HG03097 (cell line): ENCODE data around the gene TACR1.
"Not testable (repeated sequence)": the region's sequence is repeated elsewhere in the genome, so short reads cannot be mapped to it uniquely, and the experiment has no call there.

Experiments
- ATAC-seq: cut with Tn5 transposase; IDR thresholded peaks from one replicate; pipeline ENCODE4 v1.9.1; 2021; ENCODE audit not compliant: unreplicated experiment, low FRiP score

Gene TACR1

GRCh38 chr2:75199428-75200011 is at the start of gene TACR1:
TACR1 (minus strand) TSS chr2:75199520; CDS start chr2:75198934, 586 bp downstream.
- ATAC-seq, result peak; percentile 69

DNA sequence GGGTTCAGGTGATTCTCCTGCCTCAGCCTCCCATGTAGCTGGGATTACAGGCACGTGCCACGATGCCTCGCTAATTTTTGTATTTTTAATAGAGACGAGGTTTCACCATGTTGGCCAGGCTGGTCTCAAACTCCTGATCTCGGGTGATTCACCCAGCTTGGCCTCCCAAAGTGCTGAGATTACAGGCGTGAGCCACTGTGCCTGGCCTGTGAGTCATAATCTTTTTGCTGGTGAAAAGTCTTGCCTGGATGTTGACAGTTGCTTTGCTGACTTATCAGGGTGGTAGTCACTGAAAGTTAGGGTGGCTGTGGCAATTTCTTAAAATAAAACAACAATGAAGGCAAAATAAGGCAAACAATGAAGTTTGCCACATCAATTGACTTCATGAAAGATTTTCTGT is 49.3 kb upstream of the TACR1 start:
- not testable (repeated sequence) for ATAC-seq

GRCh38 chr2:75246441-75247167 is 47.3 kb upstream of the TACR1 start:
- ATAC-seq, result no peak

DNA sequence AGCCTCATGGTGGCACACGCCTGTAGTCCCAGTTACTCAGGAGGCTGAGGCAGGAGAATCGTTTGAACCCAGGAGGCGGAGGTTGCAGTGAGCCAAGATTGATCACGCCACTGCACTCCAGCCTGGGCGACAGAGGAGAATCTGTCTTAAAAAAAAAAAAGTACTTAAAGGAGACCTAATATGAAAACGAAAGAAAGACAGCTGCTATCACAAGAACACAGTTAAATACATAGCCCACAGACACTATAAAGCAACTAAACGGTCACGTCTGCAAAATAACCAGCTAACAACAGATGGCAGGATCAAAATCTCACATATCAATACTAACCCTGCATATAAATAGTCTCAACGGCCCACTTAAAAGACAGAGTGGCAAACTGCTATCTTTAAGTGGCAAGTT is 43.9 kb upstream of the TACR1 start:
- ATAC-seq, result no peak

- ATAC-seq, result no peak
Observed at GRCh38 chr2:75241696-75242095, 42.4 kb upstream of the TACR1 start.

- ATAC-seq, result no peak
Observed at GRCh38 chr2:75238670-75239330, 39.5 kb upstream of the TACR1 start.

DNA sequence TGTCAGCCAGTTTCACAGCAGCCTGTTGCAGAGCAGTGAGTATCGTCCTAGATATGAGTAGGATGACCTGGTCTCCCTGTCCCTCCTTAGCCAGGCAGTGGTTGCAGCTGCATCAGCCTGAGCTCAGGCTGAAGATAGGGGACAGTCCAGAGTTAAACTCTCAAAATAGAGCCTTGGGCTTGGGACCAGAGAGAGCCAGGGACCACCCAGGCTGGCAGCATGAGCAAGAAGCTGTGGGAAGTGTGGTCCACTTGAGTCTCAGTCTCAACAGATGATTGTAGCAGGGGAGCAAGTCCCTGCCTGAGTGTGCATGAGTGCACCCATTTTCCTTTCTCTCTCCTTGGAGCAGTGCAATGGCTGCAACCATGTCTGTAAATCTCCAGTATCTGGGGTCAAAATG is 38.0 kb upstream of the TACR1 start:
- no peak for ATAC-seq

GRCh38 chr2:75233965-75234364 is 34.6 kb upstream of the TACR1 start:
- no peak for ATAC-seq

- no peak for ATAC-seq
Observed at GRCh38 chr2:75226617-75227016, 27.3 kb upstream of the TACR1 start.

DNA sequence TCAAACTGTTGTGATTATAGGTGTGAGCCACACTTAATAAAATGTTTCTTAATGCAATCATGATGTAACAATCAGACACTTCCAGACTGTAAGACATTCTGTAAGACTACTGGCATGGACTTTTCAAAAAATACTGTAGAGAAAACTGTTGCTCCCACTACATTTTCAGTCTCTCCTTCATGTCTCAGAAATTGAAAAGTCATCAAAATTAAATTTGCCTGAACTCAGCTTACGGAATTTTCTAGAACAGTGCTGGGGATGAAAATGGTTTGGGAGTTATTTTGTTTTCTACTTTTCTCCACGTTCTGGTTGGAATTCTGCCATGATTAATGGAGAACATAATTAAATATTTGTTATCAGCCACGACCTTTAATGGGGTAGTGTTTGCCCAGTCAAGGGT is 26.8 kb upstream of the TACR1 start:
- ATAC-seq, result no peak

DNA sequence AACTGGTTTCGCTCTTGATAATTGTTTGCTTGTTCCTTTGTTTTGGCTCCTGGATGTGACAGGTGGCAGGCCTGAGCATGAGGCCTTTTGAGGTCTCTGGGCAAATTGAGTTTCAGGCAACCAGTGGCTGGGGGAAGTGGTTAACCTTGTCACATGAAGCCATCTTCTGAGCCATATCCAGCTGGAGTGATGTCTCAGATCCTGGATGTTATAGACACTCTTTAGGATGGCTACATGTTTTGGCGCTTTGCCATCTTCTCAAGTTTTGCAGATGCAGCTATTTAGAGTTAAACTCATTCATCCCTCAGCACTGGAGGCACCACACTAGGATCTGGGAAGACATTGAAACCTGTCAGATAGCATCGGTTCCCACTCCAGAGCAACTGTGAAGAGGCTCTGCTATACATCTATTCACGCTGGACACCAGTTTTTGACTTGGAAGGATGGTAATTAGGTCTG is 25.3 kb upstream of the TACR1 start:
- no peak for ATAC-seq

- no peak for ATAC-seq
Observed at GRCh38 chr2:75222527-75222926, 23.2 kb upstream of the TACR1 start.

DNA sequence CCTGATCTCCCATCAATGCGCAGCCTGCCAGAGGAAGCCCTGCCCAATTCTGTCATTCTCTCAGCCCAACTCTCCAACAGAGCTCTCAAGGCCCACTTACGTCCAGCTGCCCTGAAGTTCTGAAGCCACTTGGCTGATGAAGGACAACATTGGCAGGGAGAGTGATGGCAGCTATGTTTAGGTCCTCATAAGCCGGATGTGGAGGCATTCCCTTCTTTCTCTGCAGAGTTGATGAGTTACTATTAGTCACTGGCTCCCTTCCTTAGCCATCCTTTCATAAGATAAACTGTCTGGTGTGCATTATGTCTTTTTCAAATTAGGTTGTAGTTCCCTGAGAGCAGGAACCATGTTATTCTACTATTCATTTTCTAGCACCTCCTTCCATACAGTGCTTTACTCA is 22.5 kb upstream of the TACR1 start:
- no peak for ATAC-seq

DNA sequence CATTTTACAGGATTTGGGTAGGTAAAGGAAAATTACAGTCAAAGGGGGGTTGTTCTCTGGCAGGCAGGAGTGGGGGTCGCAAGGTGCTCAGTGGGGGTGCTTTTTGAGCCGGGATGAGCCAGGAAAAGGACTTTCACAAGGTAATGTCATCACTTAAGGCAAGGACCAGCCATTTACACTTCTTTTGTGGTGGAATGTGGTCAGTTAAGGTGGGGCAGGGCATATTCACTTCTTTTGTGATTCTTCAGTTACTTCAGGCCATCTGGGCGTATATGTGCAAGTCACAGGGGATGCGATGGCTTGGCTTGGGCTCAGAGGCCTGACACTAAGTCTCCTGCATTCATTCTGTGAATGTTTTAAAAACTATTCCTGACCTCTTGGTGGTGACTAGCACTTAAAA is 19.9 kb upstream of the TACR1 start:
- not testable (repeated sequence) for ATAC-seq

DNA sequence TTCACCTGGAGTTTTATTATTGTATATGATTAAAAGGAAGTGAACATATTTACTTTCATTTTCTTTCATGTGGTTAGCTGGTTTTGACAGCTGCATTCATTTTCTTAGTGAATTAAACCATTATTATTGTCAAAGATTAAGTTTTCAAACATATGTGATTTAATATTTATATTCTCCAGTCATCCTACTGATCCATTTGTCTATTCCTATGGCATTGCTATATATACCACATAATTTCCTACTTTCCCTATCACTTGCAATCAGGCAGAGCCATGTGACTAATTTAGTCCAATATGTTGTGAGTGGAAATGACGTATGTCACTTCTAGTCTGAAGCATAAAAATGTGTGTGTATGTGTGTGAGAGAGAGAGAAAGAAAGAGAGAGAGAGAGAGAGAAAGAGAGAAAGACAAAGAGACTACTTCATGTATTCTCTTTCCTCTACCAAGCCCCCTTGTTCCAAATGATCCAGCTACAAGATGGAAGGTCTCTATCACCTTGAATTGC is 12.0 kb upstream of the TACR1 start:
- no peak for ATAC-seq

DNA sequence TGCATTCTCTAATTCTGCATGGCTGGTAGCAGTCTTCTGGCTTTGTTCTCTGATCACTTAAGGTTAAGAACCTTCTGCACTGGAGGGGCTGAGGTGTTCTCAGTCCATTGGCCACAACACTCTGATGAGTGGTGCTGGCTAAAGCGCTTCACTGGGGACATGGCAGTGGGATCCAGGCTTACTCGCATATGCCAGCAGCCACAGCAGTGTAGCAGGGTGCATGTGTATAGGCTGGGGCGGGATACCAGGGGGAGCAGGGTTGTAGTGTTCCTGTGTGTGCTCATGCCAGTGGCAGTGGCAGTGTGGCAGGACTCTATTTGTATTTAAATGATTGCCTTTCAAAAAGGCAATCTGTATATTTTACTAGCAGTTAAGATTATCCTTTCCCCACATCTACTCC is 11.1 kb upstream of the TACR1 start:
- ATAC-seq, result no peak

GRCh38 chr2:75208738-75209137 is 9.4 kb upstream of the TACR1 start:
- no peak for ATAC-seq

DNA sequence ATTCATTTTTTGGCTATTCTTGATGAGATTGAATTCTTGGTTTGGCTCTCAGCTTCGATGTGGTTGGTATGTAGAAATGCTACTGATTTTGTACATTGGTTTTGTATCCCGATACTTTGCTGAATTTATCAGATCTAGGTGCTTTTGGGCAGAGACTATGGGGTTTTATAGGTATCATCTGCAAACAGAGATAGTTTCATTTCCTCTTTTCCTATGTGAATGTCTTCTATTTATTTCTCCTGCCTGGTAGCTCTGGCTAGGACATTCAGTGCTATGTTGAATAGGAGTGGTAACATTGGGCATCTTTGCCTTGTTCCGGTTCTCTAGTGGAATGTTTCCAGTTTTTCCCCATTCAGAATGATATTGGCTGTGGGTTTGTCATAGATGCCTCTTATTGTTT is 5.5 kb upstream of the TACR1 start:
- ATAC-seq, result no peak

DNA sequence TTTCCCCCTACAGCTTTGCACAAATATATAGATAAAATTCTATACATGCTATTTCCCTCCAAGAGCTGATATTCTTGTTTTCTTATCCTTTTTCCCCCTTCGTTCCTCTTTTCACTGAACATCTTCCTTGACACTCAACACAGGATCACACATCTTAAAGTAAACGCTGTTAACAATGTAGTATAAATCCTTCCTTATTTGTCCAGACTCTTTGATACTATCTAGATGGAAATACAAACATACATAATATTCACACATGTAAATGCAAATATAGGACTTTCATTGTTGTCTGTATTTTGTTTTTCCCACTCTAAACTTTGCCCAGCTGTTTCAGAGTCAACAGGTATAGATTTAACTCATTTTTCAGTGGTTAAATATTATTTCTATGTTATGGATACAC is 3.0 kb upstream of the TACR1 start:
- ATAC-seq, result no peak

- peak; percentile 8 for ATAC-seq
Observed at GRCh38 chr2:75200140-75201096, 1.1 kb upstream of the TACR1 start.
